T-cell (primary cell): ENCODE measurements around the gene CCDC149. TPM values are rescaled to one million over a fixed set of nuclear protein-coding genes. Genes with fewer than 3 reads are reported as not detected.

ENCODE experiments used
- ATAC-seq, 4 experiments: fragments of 200-7000 bp in 3 of 4; fragments of 150-1000 bp in 1 of 4; cut with Tn5 transposase; replicated peaks in 1 of 4; 1 replicate in 3 of 4; 2 replicates in 1 of 4; pipeline ENCODE4 v1.10.0; 2021; ENCODE audit warnings: moderate library complexity in 3 of 4, mild to moderate bottlenecking in 2 of 4, moderate number of reproducible peaks in 1 of 4
- CTCF ChIA-PET, 2 donors: fragments of 300-600 bp; sonication (Branson Sonifier 250); formaldehyde crosslinking; loops; one replicate each; lab custom pipeline; 2022; ENCODE audit warnings: antibody characterized with exemption in 2 of 2; lab: Charles Lee
- POLR2A ChIA-PET, 2 donors: fragments of 300-600 bp; sonication (Branson Sonifier 250); formaldehyde crosslinking; loops; one replicate each; lab custom pipeline; 2022; ENCODE audit warnings: antibody characterized with exemption in 2 of 2; lab: Charles Lee
- DNase-seq, 35 experiments: peaks; one replicate each; pipeline versions ENCODE4 v3.0.0 to v3.0.0-alpha.2; 2013 to 2023
- H3K27ac ChIP-seq: one replicate; pipeline ENCODE4 v1.5.1; 2013; ENCODE audit warnings: low read length
- H3K27me3 ChIP-seq, 2 experiments: replicated peaks in 1 of 2; 1 replicate in 1 of 2; 2 replicates in 1 of 2; pipeline versions ENCODE4 v1.6.1 to v1.7.0; 2013; ENCODE audit warnings: low read length in 1 of 2, mixed read lengths in 1 of 2; ENCODE audit not compliant: control insufficient read depth in 2 of 2, insufficient read depth in 2 of 2; ENCODE audit errors: extremely low read depth in 1 of 2
- H3K36me3 ChIP-seq, 2 donors: 1 replicate in 1 of 2; 2 replicates in 1 of 2; pipeline versions ENCODE4 v1.6.1 to v1.7.0; 2013; ENCODE audit warnings: low read length in 1 of 2; ENCODE audit not compliant: control insufficient read depth in 2 of 2, insufficient read depth in 1 of 2; ENCODE audit errors: extremely low read depth in 1 of 2
- H3K4me1 ChIP-seq, 2 experiments: 1 replicate in 1 of 2; 2 replicates in 1 of 2; pipeline versions ENCODE4 v1.6.1 to v1.7.0; 2013; ENCODE audit warnings: low read length in 2 of 2, mixed read lengths in 1 of 2; ENCODE audit not compliant: insufficient read depth in 2 of 2, control insufficient read depth in 1 of 2; ENCODE audit errors: extremely low read depth in 1 of 2
- H3K4me3 ChIP-seq, 2 donors: 1 replicate in 1 of 2; 2 replicates in 1 of 2; pipeline versions ENCODE4 v1.5.1 to v1.7.0; 2013; ENCODE audit warnings: mild to moderate bottlenecking in 2 of 2, low read length in 1 of 2, moderate library complexity in 1 of 2; ENCODE audit not compliant: control insufficient read depth in 1 of 2; ENCODE audit errors: extremely low read depth in 1 of 2
- H3K9me3 ChIP-seq: 2 replicates; pipeline ENCODE4 v1.7.0; 2013
- H3K27ac Mint-ChIP-seq, 2 donors: one replicate each; pipeline ENCODE4 v1.8.0; 2020 to 2021; ENCODE audit warnings: mild to moderate bottlenecking in 2 of 2, mixed read lengths in 2 of 2
- H3K27me3 Mint-ChIP-seq, 2 donors: one replicate each; pipeline ENCODE4 v1.8.0; 2021 to 2022; ENCODE audit warnings: mixed read lengths in 2 of 2
- H3K36me3 Mint-ChIP-seq: one replicate; pipeline ENCODE4 v1.8.0; 2021; ENCODE audit warnings: mixed read lengths
- H3K4me1 Mint-ChIP-seq, 3 donors: one replicate each; pipeline ENCODE4 v1.8.0; 2020 to 2022; ENCODE audit warnings: mixed read lengths in 3 of 3, mild to moderate bottlenecking in 1 of 3
- H3K4me3 Mint-ChIP-seq, 3 donors: one replicate each; pipeline ENCODE4 v1.8.0; 2020 to 2022; ENCODE audit warnings: mild to moderate bottlenecking in 3 of 3, mixed read lengths in 3 of 3, moderate library complexity in 3 of 3
- H3K9me3 Mint-ChIP-seq, 3 donors: one replicate each; pipeline ENCODE4 v1.8.0; 2020 to 2022; ENCODE audit warnings: mixed read lengths in 3 of 3
- WGBS: methylation state at CpG from one replicate; pipeline ENCODE4 v1.1.5; 2013; ENCODE audit warnings: missing lambda C conversion rate; ENCODE audit not compliant: insufficient coverage; 5-methylcytosine and 5-hydroxymethylcytosine counted together
- total RNA-seq, 35 experiments: library from RNA in 6 of 35; stranded (reverse) in 6 of 35; fragments of 120-200 nt in 1 of 35; gene quantifications; one replicate each; pipeline versions ENCODE4 v1.2.1 to v1.2.4 and lab custom pipeline; 2013 to 2026

CCDC149 gene
- total RNA-seq, 5 donors from 2014 or later (not counting 1 experiment from before 2014, with no cell fraction given) = 0.20 to 0.41 (median 0.25) TPM; not detected in 2

DNA sequence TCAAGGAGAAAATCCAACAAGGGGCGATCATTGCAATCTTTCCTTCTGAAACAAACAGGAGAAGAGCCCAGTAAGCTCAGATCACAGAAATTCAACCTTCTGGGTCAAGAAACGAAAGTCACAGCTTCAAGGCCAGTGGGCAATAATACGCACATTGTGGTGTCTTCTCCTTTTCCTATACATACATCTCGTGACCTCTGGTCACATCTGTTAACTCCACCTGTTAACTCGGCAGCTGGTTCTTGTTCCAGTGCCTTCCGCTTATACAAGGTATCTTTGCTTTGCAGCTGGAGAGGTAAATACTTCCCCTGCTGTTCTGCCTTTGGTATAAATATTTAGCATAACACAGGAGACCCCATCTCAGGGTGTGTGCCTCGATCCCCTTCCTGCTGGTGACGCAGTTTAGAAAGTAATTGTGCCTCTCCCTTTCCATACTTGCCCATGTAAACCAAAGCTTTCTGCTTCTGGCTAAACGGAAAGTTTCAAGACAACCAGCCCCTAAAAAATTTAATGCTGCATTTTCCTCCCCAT lies 45.0 kb downstream of the CCDC149 start:
- ChIA-PET POLR2A (no interaction called here), CTCF (interaction anchor here in 1 of 2 donors (0.6 kb wide), 1 partner anchor 43 kb away, joined by 3 read pairs; no protein-coding TSS in a partner anchor)
- no peaks in the 10 kb centered on the region for H3K4me1 ChIP-seq
- H3K36me3 ChIP-seq = no peaks in the 10 kb centered on the region
- no peaks in the 10 kb centered on the region for H3K9me3 ChIP-seq
- ATAC-seq (no peak), DNase-seq (no peak)
- Mint-ChIP-seq H3K9me3 (peaks cover 0 to 18% (median 12%) of the 10 kb centered on the region in 3 donors), H3K4me3 (no peak overlapping the region), H3K36me3 (no peaks in the 10 kb centered on the region), H3K27me3 (peaks cover 0 to 3% of the 10 kb centered on the region in 2 donors), H3K27ac (no peak overlapping the region), H3K4me1 (no peaks in the 10 kb centered on the region)
- 71% methylated on average over 5 of the region's 9 CpGs for WGBS
- no peak overlapping the region for H3K4me3 ChIP-seq
- peaks cover 0 to 8% of the 10 kb centered on the region in 2 experiments for H3K27me3 ChIP-seq
- no peak overlapping the region for H3K27ac ChIP-seq

DNA sequence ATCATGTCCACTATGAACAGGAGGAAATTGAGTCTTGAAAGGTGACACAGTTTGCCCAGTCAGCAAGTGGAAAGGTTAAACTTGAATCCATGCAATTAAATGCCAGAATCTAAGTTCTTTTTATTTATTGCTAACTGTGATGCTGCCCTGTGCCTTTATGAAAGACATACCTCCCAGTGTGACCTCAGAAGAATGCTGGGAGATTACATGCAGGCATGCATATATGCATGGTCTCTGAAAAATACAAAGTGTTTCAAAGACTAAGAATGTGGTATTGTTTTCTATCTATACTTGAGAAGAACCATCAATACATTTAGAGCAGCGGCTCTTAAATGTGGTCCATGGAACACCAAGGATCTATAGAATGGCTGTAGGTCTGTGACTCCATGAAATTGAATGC lies 45.6 kb downstream of the CCDC149 start:
- peaks cover 0 to 8% of the 10 kb centered on the region in 2 experiments for H3K27me3 ChIP-seq
- Mint-ChIP-seq H3K27me3 (peaks cover 0 to 3% of the 10 kb centered on the region in 2 donors), H3K4me1 (no peaks in the 10 kb centered on the region), H3K9me3 (peaks cover 5 to 23% (median 18%) of the 10 kb centered on the region in 3 donors), H3K4me3 (no peak overlapping the region), H3K27ac (no peak overlapping the region), H3K36me3 (no peaks in the 10 kb centered on the region)
- no peaks in the 10 kb centered on the region for H3K9me3 ChIP-seq
- no peaks in the 10 kb centered on the region for H3K36me3 ChIP-seq
- H3K4me1 ChIP-seq = no peaks in the 10 kb centered on the region
- POLR2A ChIA-PET = no interaction called here
- no peak overlapping the region for H3K4me3 ChIP-seq
- no peak overlapping the region for H3K27ac ChIP-seq
- DNase-seq (no peak), ATAC-seq (no peak)
- CTCF ChIA-PET = interaction anchor here in 1 of 2 donors (0.7 kb wide), 1 partner anchor 1124 kb away, joined by 8 read pairs; no protein-coding TSS in a partner anchor
- no CpG with 5 or more reads among the region's 1 CpG for WGBS

DNA sequence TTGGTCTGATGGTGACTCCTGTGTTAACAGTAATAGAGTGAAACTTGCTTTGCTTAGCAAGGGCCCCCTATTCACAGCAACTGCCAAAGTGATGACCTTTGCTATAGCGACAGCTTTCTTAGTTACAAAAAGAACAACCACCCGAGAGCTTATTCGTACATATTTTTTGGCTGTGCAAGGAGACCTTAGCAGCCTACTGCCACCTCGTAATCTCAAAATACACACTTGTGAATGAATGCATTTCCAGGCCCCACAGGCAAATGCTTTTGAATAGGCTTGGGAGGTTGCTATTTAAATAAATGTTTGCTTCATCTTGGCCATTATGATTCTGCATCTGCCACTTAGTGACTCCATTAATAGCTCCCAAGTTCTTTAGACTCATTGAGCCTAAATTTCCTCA lies 47.4 kb downstream of the CCDC149 start:
- peaks cover 0 to 3% of the 10 kb centered on the region in 2 donors for H3K27me3 Mint-ChIP-seq
- ChIA-PET CTCF (no interaction called here), POLR2A (no interaction called here)
- no peak overlapping the region for H3K4me3 Mint-ChIP-seq
- peak overlapping the region in 1 of 2 donors; percentile 10 for H3K4me3 ChIP-seq
- no peaks in the 10 kb centered on the region for H3K36me3 Mint-ChIP-seq
- H3K9me3 Mint-ChIP-seq = peaks cover 9 to 23% (median 21%) of the 10 kb centered on the region in 3 donors
- H3K4me1 ChIP-seq = no peaks in the 10 kb centered on the region
- DNase-seq = no peak
- no peak for ATAC-seq
- no peaks in the 10 kb centered on the region for H3K4me1 Mint-ChIP-seq
- no peak overlapping the region for H3K27ac Mint-ChIP-seq
- H3K27me3 ChIP-seq = peaks cover 0 to 8% of the 10 kb centered on the region in 2 experiments
- no peak overlapping the region for H3K27ac ChIP-seq
- H3K9me3 ChIP-seq = no peaks in the 10 kb centered on the region
- WGBS = no CpG with 5 or more reads among the region's 4 CpGs
- no peaks in the 10 kb centered on the region for H3K36me3 ChIP-seq

DNA sequence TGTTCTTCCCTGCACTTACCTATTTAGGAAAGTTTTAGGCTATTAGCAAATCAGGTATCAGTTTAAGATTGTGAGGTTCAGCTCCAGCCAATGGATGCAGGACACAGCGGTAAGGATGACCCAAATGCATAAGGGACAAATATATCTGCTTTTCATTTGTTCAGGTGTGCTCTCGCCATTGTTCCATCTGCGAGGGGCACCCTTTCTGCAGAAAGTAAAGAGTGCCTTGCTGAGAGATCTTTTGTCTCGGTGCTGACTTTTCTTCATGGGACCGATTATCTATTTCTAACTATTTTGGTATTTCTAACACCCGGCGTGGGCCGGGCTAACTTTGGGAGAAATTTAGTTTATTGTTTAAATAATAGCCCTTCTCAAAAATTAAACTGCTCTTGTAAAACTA lies 49.0 kb downstream of the CCDC149 start:
- ATAC-seq = no peak
- H3K27ac Mint-ChIP-seq = no peak overlapping the region
- H3K36me3 Mint-ChIP-seq = no peaks in the 10 kb centered on the region
- no peaks in the 10 kb centered on the region for H3K36me3 ChIP-seq
- H3K9me3 ChIP-seq = no peaks in the 10 kb centered on the region
- no peak for DNase-seq
- ChIA-PET POLR2A (no interaction called here), CTCF (no interaction called here)
- no peak overlapping the region for H3K27ac ChIP-seq
- H3K4me1 ChIP-seq = no peaks in the 10 kb centered on the region
- WGBS = 100% methylated on average over 3 of the region's 8 CpGs
- H3K27me3 ChIP-seq = peaks cover 0 to 2% of the 10 kb centered on the region in 2 experiments
- no peaks in the 10 kb centered on the region for H3K4me1 Mint-ChIP-seq
- H3K9me3 Mint-ChIP-seq = peaks cover 9 to 23% (median 21%) of the 10 kb centered on the region in 3 donors
- H3K4me3 Mint-ChIP-seq = no peak overlapping the region
- H3K4me3 ChIP-seq = no peak overlapping the region
- peaks cover 0 to 1% of the 10 kb centered on the region in 2 donors for H3K27me3 Mint-ChIP-seq

DNA sequence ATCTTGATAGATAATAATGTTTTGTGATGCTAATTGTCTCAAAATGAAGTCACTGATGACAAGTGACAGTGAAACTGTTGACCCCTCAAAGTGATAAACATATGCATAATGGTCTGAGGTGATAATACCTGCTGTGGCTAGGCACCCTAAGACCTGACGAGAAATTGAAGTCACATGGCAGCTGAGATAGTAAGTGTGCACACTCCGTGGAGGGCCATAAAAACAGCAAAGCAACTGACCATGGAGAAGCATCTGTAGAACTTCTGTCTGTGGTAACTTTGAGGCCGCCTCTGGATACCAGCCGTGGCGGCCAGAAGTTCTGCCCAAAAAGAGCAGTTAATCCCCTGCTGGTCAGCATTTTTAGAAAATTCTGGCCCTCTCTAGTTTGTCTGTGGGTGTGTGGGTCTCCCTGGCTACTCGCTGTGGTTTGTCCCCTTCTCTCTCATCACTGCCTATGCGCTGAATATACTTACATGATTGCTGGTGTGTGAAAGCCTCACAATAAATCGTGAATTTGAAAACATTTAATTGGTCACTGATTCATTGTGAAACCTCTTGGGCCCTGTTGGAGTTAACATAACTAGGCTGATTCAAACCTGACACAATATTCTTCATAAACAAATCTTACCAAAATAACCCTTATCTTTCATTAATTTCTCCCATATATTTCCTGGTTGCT lies 50.6 kb downstream of the CCDC149 start:
- Histone ChIP-seq H3K9me3 (no peaks in the 10 kb centered on the region), H3K4me1 (no peaks in the 10 kb centered on the region), H3K36me3 (no peaks in the 10 kb centered on the region), H3K4me3 (no peak overlapping the region), H3K27ac (no peak overlapping the region), H3K27me3 (no peaks in the 10 kb centered on the region)
- no peak for ATAC-seq
- H3K27ac Mint-ChIP-seq = no peak overlapping the region
- no peak for DNase-seq
- ChIA-PET CTCF (no interaction called here), POLR2A (no interaction called here)
- WGBS = 89% methylated on average over 7 of the region's 8 CpGs
- no peaks in the 10 kb centered on the region for H3K4me1 Mint-ChIP-seq
- H3K4me3 Mint-ChIP-seq = no peak overlapping the region
- peaks cover 9 to 23% (median 21%) of the 10 kb centered on the region in 3 donors for H3K9me3 Mint-ChIP-seq
- peaks cover 0 to 4% of the 10 kb centered on the region in 2 donors for H3K27me3 Mint-ChIP-seq
- no peaks in the 10 kb centered on the region for H3K36me3 Mint-ChIP-seq

DNA sequence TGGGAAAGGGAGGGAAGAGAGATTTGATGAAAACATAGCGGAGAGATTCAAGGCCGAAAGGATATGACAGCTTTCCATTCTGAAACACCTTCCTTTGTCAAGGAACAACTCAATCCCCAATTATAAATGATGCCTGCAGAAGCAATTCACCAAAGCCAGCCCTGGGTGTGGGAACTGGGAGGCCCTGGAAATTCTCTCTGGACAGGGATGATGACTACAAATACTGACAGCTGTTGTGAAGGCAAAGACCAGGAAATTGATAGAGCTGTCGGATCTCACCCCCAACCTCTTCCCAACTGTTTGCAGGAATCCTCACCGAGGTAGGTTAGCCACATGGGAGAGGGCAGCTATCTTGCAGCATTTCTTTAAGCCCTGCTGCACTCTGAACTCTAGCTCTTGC lies 54.3 kb downstream of the CCDC149 start:
- peaks cover 0 to 12% of the 10 kb centered on the region in 2 donors for H3K27me3 Mint-ChIP-seq
- 95% methylated on average over 2 of the region's 4 CpGs for WGBS

More for the DNA sequence above, 54.3 kb downstream of the CCDC149 start:
- Histone ChIP-seq H3K27me3 (no peaks in the 10 kb centered on the region), H3K27ac (no peak overlapping the region), H3K4me1 (no peaks in the 10 kb centered on the region), H3K36me3 (no peaks in the 10 kb centered on the region), H3K9me3 (no peaks in the 10 kb centered on the region), H3K4me3 (no peak overlapping the region)
- CTCF ChIA-PET = no interaction called here
- no peak overlapping the region for H3K27ac Mint-ChIP-seq
- ATAC-seq (no peak), DNase-seq (no peak)
- no peak overlapping the region for H3K4me3 Mint-ChIP-seq
- peaks cover 8 to 11% (median 9%) of the 10 kb centered on the region in 3 donors for H3K9me3 Mint-ChIP-seq
- no peaks in the 10 kb centered on the region for H3K4me1 Mint-ChIP-seq
- POLR2A ChIA-PET = no interaction called here
- H3K36me3 Mint-ChIP-seq = no peaks in the 10 kb centered on the region
